ENCODE results near the gene DNAJB7.
A peak's percentile ranks its signal among the peaks of the same experiment; 100 is the strongest.
"Not testable (repeated sequence)": the region's sequence is repeated elsewhere in the genome, so short reads cannot be mapped to it uniquely, and the experiment has no call there.

Gene DNAJB7

GRCh38 chr22:40857309-40857855 lies 4.5 kb downstream of the DNAJB7 start:
- no peak for TF ChIP-seq CTCF (conservative IDR thresholded peaks at IDR 0.05)
- H3K27ac ChIP-seq = peak overlapping the region; percentile 98

GRCh38 chr22:40856513-40857308 lies 5.2 kb downstream of the DNAJB7 start, which contains the start of the genes ST13 and XPNPEP3:
ST13 (minus strand) TSS chr22:40856639; CDS start chr22:40856540, 99 bp downstream.
XPNPEP3 (plus strand) TSS chr22:40857148; CDS start chr22:40857182, 34 bp downstream.
- H3K27ac ChIP-seq = peak within 1 kb of the TSS; percentile 98
- no peak for TF ChIP-seq CTCF (conservative IDR thresholded peaks at IDR 0.05)

- H3K27ac ChIP-seq = peak overlapping the region; percentile 98
- TF ChIP-seq CTCF (conservative IDR thresholded peaks at IDR 0.05) = no peak
Measured at GRCh38 chr22:40855979-40856512, 5.9 kb downstream of the DNAJB7 start.

- H3K27ac ChIP-seq = peak overlapping the region; percentile 98
- no peak for TF ChIP-seq CTCF (conservative IDR thresholded peaks at IDR 0.05)
Measured at GRCh38 chr22:40855071-40855978, 6.6 kb downstream of the DNAJB7 start.

GRCh38 chr22:40853961-40854360 lies 8.0 kb downstream of the DNAJB7 start:
- H3K27ac ChIP-seq = peak overlapping the region; percentile 98
- no peak for TF ChIP-seq CTCF (conservative IDR thresholded peaks at IDR 0.05)

GRCh38 chr22:40853333-40853732 lies 8.6 kb downstream of the DNAJB7 start:
- peak overlapping the region; percentile 98 for H3K27ac ChIP-seq
- TF ChIP-seq CTCF (conservative IDR thresholded peaks at IDR 0.05) = no peak

- not testable (repeated sequence) for H3K27ac ChIP-seq
Measured at GRCh38 chr22:40845816-40846215, 16.1 kb downstream of the DNAJB7 start.

All from VCaP (cell line).